CD14-positive monocyte (primary cell): ENCODE data around the gene PIAS4. TPM values are rescaled to one million over a fixed set of nuclear protein-coding genes. Genes with fewer than 3 reads are reported as not detected.

Experiments
- DNase-seq, 3 donors: peaks; one replicate each; pipeline ENCODE4 v3.0.0-alpha.2; 2011 to 2022
- H2AFZ ChIP-seq: 2 replicates; pipeline ENCODE4 v1.6.0; 2012; ENCODE audit warnings: mild to moderate bottlenecking, low read depth, low read length, inconsistent platforms; ENCODE audit not compliant: insufficient read depth, poor library complexity, severe bottlenecking
- H3K27ac ChIP-seq, 2 donors: 1 replicate in 1 of 2; 2 replicates in 1 of 2; pipeline ENCODE4 v1.5.1; 2012 to 2013; ENCODE audit warnings: low read length in 2 of 2, control low read depth in 1 of 2, inconsistent platforms in 1 of 2, low read depth in 1 of 2, mild to moderate bottlenecking in 1 of 2
- H3K27me3 ChIP-seq, 2 donors: one replicate each; pipeline versions ENCODE4 v1.6.0 to v1.6.1; 2011 to 2013; ENCODE audit warnings: low read length in 2 of 2; ENCODE audit not compliant: control insufficient read depth in 2 of 2, insufficient read depth in 2 of 2
- H3K36me3 ChIP-seq, 2 donors: replicated peaks in 1 of 2; 1 replicate in 1 of 2; 2 replicates in 1 of 2; pipeline versions ENCODE4 v1.5.1 to v1.6.1; 2012 to 2013; ENCODE audit warnings: low read length in 2 of 2, control low read depth in 1 of 2, inconsistent platforms in 1 of 2, mild to moderate bottlenecking in 1 of 2; ENCODE audit not compliant: insufficient read depth in 2 of 2, control insufficient read depth in 1 of 2
- H3K4me1 ChIP-seq, 2 donors: 1 replicate in 1 of 2; 2 replicates in 1 of 2; pipeline versions ENCODE4 v1.5.1 to v1.6.1; 2012 to 2013; ENCODE audit warnings: low read length in 2 of 2, control low read depth in 1 of 2, inconsistent platforms in 1 of 2, mild to moderate bottlenecking in 1 of 2, moderate library complexity in 1 of 2; ENCODE audit not compliant: insufficient read depth in 2 of 2, control insufficient read depth in 1 of 2
- H3K4me2 ChIP-seq: replicated peaks from 2 replicates; pipeline ENCODE3; 2012; ENCODE audit warnings: low read length, moderate library complexity, mild to moderate bottlenecking; ENCODE audit not compliant: poor library complexity, severe bottlenecking; ENCODE audit errors: extremely low read depth
- H3K4me3 ChIP-seq, 3 experiments: fragments of 200-600 bp in 1 of 3; sonication (generic) in 1 of 3; replicated peaks in 1 of 3; 1 replicate in 2 of 3; 2 replicates in 1 of 3; pipeline ENCODE4 v1.5.1; 2011 to 2013; ENCODE audit warnings: low read length in 3 of 3, mild to moderate bottlenecking in 3 of 3, control low read depth in 2 of 3, low read depth in 2 of 3, inconsistent platforms in 1 of 3, moderate library complexity in 1 of 3
- H3K79me2 ChIP-seq: 2 replicates; pipeline ENCODE4 v1.6.0; 2012; ENCODE audit warnings: mild to moderate bottlenecking, control low read depth, inconsistent platforms, low read length, moderate library complexity; ENCODE audit not compliant: insufficient read depth
- H3K9ac ChIP-seq: 2 replicates; pipeline ENCODE4 v1.6.0; 2017; ENCODE audit warnings: low read length, mild to moderate bottlenecking; ENCODE audit not compliant: insufficient read depth, poor library complexity, severe bottlenecking
- H3K9me3 ChIP-seq, 2 donors: replicated peaks in 1 of 2; 1 replicate in 1 of 2; 2 replicates in 1 of 2; pipeline versions ENCODE4 v1.5.1 to v1.6.1; 2012 to 2013; ENCODE audit warnings: low read length in 2 of 2, control low read depth in 1 of 2; ENCODE audit not compliant: control insufficient read depth in 1 of 2, insufficient read depth in 1 of 2
- H4K20me1 ChIP-seq: 2 replicates; pipeline ENCODE4 v1.6.0; 2012; ENCODE audit warnings: mild to moderate bottlenecking, low read length, control low read depth, moderate library complexity; ENCODE audit not compliant: insufficient read depth
- H3K27ac Mint-ChIP-seq, 7 donors: one replicate each; pipeline ENCODE4 v1.8.0; 2020; ENCODE audit warnings: mild to moderate bottlenecking in 7 of 7, mixed read lengths in 7 of 7, moderate library complexity in 6 of 7, inconsistent platforms in 2 of 7
- H3K27me3 Mint-ChIP-seq, 3 donors: one replicate each; pipeline ENCODE4 v1.8.0; 2021 to 2022; ENCODE audit warnings: low read depth in 3 of 3, mild to moderate bottlenecking in 3 of 3, mixed read lengths in 3 of 3, moderate library complexity in 3 of 3, inconsistent platforms in 1 of 3
- H3K36me3 Mint-ChIP-seq, 2 donors: one replicate each; pipeline ENCODE4 v1.8.0; 2020; ENCODE audit warnings: mixed read lengths in 2 of 2, inconsistent platforms in 1 of 2, mild to moderate bottlenecking in 1 of 2
- H3K4me1 Mint-ChIP-seq: one replicate; pipeline ENCODE4 v1.8.0; 2020; ENCODE audit warnings: mild to moderate bottlenecking, mixed read lengths
- H3K4me3 Mint-ChIP-seq, 2 donors: one replicate each; pipeline ENCODE4 v1.8.0; 2020; ENCODE audit warnings: mild to moderate bottlenecking in 2 of 2, mixed read lengths in 2 of 2, moderate library complexity in 1 of 2
- H3K9me3 Mint-ChIP-seq, 7 donors: one replicate each; pipeline ENCODE4 v1.8.0; 2020 to 2022; ENCODE audit warnings: mixed read lengths in 7 of 7, mild to moderate bottlenecking in 6 of 7, moderate library complexity in 6 of 7, inconsistent platforms in 2 of 7
- WGBS: methylation state at CpG from one replicate; pipeline ENCODE4 v1.1.5; 2013; ENCODE audit warnings: missing lambda C conversion rate; ENCODE audit not compliant: insufficient coverage; 5-methylcytosine and 5-hydroxymethylcytosine counted together
- intact Hi-C, 2 donors: fragments of 100-400 bp; cut with micrococcal nuclease; formaldehyde crosslinking; loops; one replicate each; pipeline versions ENCODE4 v1.15.0 to v1.15.1; 2023
- polyA plus RNA-seq, 3 donors: library from polyadenylated mRNA; depleted of rRNA in 1 of 3; unstranded in 2 of 3; stranded (reverse) in 1 of 3; fragments of 300-500 nt in 2 of 3; fragments of >200 nt in 1 of 3; fragmentation: Illumina TruSeq in 2 of 3; gene quantifications; 1 replicate in 2 of 3; 2 replicates in 1 of 3; pipeline ENCODE4 v1.2.3, GENCODE V29; 2012 to 2021
- TF ChIP-seq, protein P1 (sequence below): fragments of 200-600 bp; IDR thresholded peaks from one replicate; pipeline ENCODE4 v1.8.0; 2022; ENCODE audit warnings: antibody characterized with exemption, mild to moderate bottlenecking

PIAS4 gene
- polyA plus RNA-seq, 3 donors: 2.3 to 8.1 (median 5.9) TPM

DNA sequence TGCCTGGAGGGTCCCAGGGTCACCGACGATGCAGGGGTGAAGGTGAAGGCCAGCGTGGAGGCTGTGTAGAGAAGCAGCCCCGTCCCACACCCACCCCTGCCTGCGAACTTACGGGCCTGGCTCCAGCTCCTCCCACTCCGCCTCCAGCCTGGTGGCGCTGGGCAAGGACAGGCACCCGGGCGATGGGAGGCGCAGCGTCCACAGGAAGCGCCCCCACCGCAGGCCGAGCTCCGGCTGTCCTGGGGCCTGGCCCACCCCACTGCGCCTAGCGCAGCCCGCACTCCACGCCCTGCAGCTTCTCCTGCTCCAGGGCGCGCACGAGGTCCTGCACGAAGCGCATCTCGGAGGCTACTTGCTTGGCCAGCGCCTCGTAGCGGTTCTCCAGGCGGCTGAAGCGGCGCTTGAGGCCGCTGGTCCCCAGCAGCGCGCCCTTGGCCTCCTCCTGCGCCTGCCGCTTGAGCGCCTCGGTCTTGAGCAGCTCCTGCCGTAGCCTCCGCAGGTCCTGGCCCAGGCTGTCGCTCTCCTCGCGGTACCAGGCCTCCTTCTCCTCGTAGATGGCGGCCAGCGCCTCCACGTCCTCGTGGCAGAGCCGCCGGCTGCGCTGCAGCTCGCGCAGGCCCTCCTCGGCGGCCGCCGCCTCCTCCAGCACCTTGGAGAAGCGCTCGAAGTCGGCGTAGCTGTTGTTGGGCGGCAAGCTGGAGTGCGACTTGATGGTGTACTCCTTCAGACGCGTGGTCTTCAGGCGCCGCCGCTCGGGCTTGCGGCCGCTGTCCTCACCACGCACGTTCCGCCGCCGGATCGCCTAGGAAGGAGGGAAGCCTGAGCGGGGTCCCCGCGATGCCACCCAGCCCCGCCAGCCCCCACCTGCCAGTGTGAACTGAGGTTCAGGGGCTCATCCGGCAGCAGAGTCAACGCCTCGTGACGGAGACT, 48.4 kb upstream of the PIAS4 start:
- 98% methylated on average over 82 of the region's 86 CpGs for WGBS
- Mint-ChIP-seq H3K27me3 (peaks cover 0 to 1% (median 0%) of the 10 kb centered on the region in 3 donors), H3K9me3 (peaks cover 0 to 2% (median 0%) of the 10 kb centered on the region in 7 donors), H3K27ac (no peak overlapping the region), H3K4me1 (no peaks in the 10 kb centered on the region), H3K4me3 (no peak overlapping the region), H3K36me3 (peaks cover 39 to 71% of the 10 kb centered on the region in 2 donors)
- TF ChIP-seq, protein P1, sequence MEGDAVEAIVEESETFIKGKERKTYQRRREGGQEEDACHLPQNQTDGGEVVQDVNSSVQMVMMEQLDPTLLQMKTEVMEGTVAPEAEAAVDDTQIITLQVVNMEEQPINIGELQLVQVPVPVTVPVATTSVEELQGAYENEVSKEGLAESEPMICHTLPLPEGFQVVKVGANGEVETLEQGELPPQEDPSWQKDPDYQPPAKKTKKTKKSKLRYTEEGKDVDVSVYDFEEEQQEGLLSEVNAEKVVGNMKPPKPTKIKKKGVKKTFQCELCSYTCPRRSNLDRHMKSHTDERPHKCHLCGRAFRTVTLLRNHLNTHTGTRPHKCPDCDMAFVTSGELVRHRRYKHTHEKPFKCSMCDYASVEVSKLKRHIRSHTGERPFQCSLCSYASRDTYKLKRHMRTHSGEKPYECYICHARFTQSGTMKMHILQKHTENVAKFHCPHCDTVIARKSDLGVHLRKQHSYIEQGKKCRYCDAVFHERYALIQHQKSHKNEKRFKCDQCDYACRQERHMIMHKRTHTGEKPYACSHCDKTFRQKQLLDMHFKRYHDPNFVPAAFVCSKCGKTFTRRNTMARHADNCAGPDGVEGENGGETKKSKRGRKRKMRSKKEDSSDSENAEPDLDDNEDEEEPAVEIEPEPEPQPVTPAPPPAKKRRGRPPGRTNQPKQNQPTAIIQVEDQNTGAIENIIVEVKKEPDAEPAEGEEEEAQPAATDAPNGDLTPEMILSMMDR: no peak
- no peaks in the 10 kb centered on the region for H3K4me1 ChIP-seq
- H4K20me1 ChIP-seq: peaks cover 8% of the 10 kb centered on the region
- no peak overlapping the region for H3K27ac ChIP-seq
- no peak overlapping the region for H3K4me2 ChIP-seq
- no peak overlapping the region for H2AFZ ChIP-seq
- DNase-seq: no peak
- no peaks in the 10 kb centered on the region for H3K9me3 ChIP-seq
- intact Hi-C loops: no loop called here
- H3K36me3 ChIP-seq: peaks cover 58 to 77% of the 10 kb centered on the region in 2 donors
- H3K9ac ChIP-seq: no peak overlapping the region
- H3K79me2 ChIP-seq: no peaks in the 10 kb centered on the region
- no peak overlapping the region for H3K4me3 ChIP-seq
- no peaks in the 10 kb centered on the region for H3K27me3 ChIP-seq

DNA sequence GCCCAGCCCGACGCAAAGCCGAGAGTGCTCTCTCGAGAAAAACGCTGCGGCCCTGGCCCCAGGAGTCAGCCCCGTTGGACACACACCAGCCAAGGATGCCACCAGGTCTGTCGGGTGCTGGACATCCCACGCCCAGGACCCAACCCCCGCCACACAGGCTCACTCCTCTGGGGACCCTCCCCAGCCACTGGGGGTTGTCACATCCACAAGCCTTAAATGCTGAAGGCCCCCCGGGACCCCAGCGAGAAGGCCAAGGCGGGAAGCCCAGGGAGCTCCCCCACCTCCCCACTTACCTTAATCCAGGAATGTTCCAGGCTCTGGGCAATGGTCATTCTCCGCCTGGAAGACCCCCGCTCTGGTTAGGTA, 47.8 kb upstream of the PIAS4 start:
- Mint-ChIP-seq H3K4me1 (no peaks in the 10 kb centered on the region), H3K36me3 (peaks cover 44 to 77% of the 10 kb centered on the region in 2 donors), H3K27ac (peak overlapping the region in 1 of 7 donors; percentile 57), H3K9me3 (peaks cover 0 to 2% (median 0%) of the 10 kb centered on the region in 7 donors), H3K27me3 (peaks cover 0 to 1% (median 0%) of the 10 kb centered on the region in 3 donors), H3K4me3 (no peak overlapping the region)
- Histone ChIP-seq H3K9ac (no peak overlapping the region), H3K4me2 (no peak overlapping the region), H3K27ac (no peak overlapping the region), H3K4me3 (no peak overlapping the region), H3K4me1 (no peaks in the 10 kb centered on the region), H3K79me2 (no peaks in the 10 kb centered on the region), H3K27me3 (no peaks in the 10 kb centered on the region), H2AFZ (no peak overlapping the region), H4K20me1 (peaks cover 8% of the 10 kb centered on the region), H3K9me3 (no peaks in the 10 kb centered on the region), H3K36me3 (peaks cover 62 to 83% of the 10 kb centered on the region in 2 donors)
- TF ChIP-seq, protein P1: no peak
- WGBS: 96% methylated on average over 10 of the region's 15 CpGs
- DNase-seq: no peak
- intact Hi-C loops: no loop called here
